Hepatocyte (in vitro differentiated cells): ENCODE data around the gene TPD52L3. TPM values are rescaled to one million over a fixed set of nuclear protein-coding genes. Genes with fewer than 3 reads are reported as not detected.

Source experiments
- DNase-seq: peaks from one replicate; pipeline ENCODE4 v3.0.0-alpha.2; 2016; ENCODE audit warnings: low spot score
- H2AFZ ChIP-seq: fragments of 200-600 bp; sonication (generic); 2 replicates; pipeline ENCODE4 v1.6.0; 2016; ENCODE audit warnings: antibody characterized with exemption, mild to moderate bottlenecking
- H3K27ac ChIP-seq: fragments of 200-600 bp; sonication (generic); 2 replicates; pipeline ENCODE4 v1.5.1; 2016; ENCODE audit warnings: mild to moderate bottlenecking
- H3K27me3 ChIP-seq: fragments of 200-600 bp; sonication (generic); 2 replicates; pipeline ENCODE4 v1.6.1; 2016
- H3K36me3 ChIP-seq: fragments of 200-600 bp; sonication (generic); replicated peaks from 2 replicates; pipeline ENCODE4 v1.5.1; 2016; ENCODE audit warnings: low read depth; ENCODE audit not compliant: insufficient read depth
- H3K4me1 ChIP-seq: fragments of 200-600 bp; sonication (generic); 2 replicates; pipeline ENCODE4 v1.5.1; 2016; ENCODE audit warnings: mild to moderate bottlenecking, moderate library complexity; ENCODE audit not compliant: insufficient read depth
- H3K4me2 ChIP-seq: fragments of 200-600 bp; sonication (generic); 2 replicates; pipeline ENCODE4 v1.6.0; 2016
- H3K4me3 ChIP-seq: fragments of 200-600 bp; sonication (generic); 2 replicates; pipeline ENCODE4 v1.5.1; 2016; ENCODE audit warnings: mild to moderate bottlenecking
- H3K79me2 ChIP-seq: fragments of 200-600 bp; sonication (generic); 2 replicates; pipeline ENCODE4 v1.6.0; 2017; ENCODE audit warnings: mild to moderate bottlenecking
- H3K9me2 ChIP-seq: fragments of 200-600 bp; sonication (generic); replicated peaks from 2 replicates; pipeline ENCODE4 v1.6.0; 2017; ENCODE audit warnings: mild to moderate bottlenecking; ENCODE audit not compliant: insufficient read depth
- H3K9me3 ChIP-seq: fragments of 200-600 bp; sonication (generic); 2 replicates; pipeline ENCODE4 v1.5.1; 2016; ENCODE audit warnings: low read depth, mild to moderate bottlenecking
- H4K20me1 ChIP-seq: fragments of 200-600 bp; sonication (generic); 2 replicates; pipeline ENCODE4 v1.6.0; 2016; ENCODE audit warnings: mild to moderate bottlenecking; ENCODE audit not compliant: insufficient read depth, poor library complexity, severe bottlenecking
- CTCF ChIP-seq: fragments of 200-600 bp; sonication (generic); IDR thresholded peaks from 2 replicates; pipeline ENCODE4 v1.5.1; 2016; ENCODE audit warnings: antibody characterized with exemption, mild to moderate bottlenecking; ENCODE audit not compliant: poor library complexity
- EZH2 ChIP-seq: fragments of 200-600 bp; sonication (generic); IDR thresholded peaks from 2 replicates; pipeline ENCODE4 v1.6.1; 2016; ENCODE audit warnings: antibody characterized with exemption, mild to moderate bottlenecking, borderline replicate concordance
- EZH2phosphoT487 ChIP-seq: fragments of 200-600 bp; sonication (generic); IDR thresholded peaks from one replicate; pipeline ENCODE4 v1.6.1; 2018; ENCODE audit warnings: antibody characterized with exemption, mild to moderate bottlenecking, low read depth, moderate library complexity; ENCODE audit not compliant: unreplicated experiment, severe bottlenecking
- WGBS: methylation state at CpG from one replicate; pipeline ENCODE4 v1.1.6; 2016; ENCODE audit warnings: low lambda C conversion rate; ENCODE audit errors: missing lambda C conversion rate; 5-methylcytosine and 5-hydroxymethylcytosine counted together
- polyA plus RNA-seq: library from polyadenylated mRNA; unstranded; fragments of >200 nt; fragmentation: Nextera tagmentation; extraction: Ambion mirVana; gene quantifications from 2 replicates; pipeline ENCODE4 v1.2.1, GENCODE V29; 2016
- total RNA-seq: library from RNA; depleted of rRNA; stranded (reverse); fragments of >200 nt; gene quantifications from 2 replicates; pipeline ENCODE4 v1.2.3, GENCODE V29; 2014

TPD52L3 gene
- total and polyA plus RNA-seq, 2 experiments from 2014 or later: not detected

- no peaks in the 10 kb centered on the region for H3K9me3 ChIP-seq
- H3K27ac ChIP-seq: no peak overlapping the region
- H3K4me3 ChIP-seq: no peak overlapping the region
- no peaks in the 10 kb centered on the region for H3K79me2 ChIP-seq
- no peak overlapping the region for H2AFZ ChIP-seq
- no peak overlapping the region for H3K4me2 ChIP-seq
- no peak for DNase-seq
- no peaks in the 10 kb centered on the region for H3K27me3 ChIP-seq
- no peaks in the 10 kb centered on the region for H3K36me3 ChIP-seq
- no peak for TF ChIP-seq EZH2phosphoT487
- TF ChIP-seq EZH2: no peak
- no peak for TF ChIP-seq CTCF
- H4K20me1 ChIP-seq: no peaks in the 10 kb centered on the region
- no peaks in the 10 kb centered on the region for H3K9me2 ChIP-seq
- no peaks in the 10 kb centered on the region for H3K4me1 ChIP-seq
Measured at GRCh38 chr9:6334305-6334704, 6.1 kb downstream of the TPD52L3 start.

GRCh38 chr9:6348766-6349165 is 20.6 kb downstream of the TPD52L3 start:
- Histone ChIP-seq H3K9me2 (no peaks in the 10 kb centered on the region), H3K4me1 (no peaks in the 10 kb centered on the region), H3K4me2 (no peak overlapping the region), H4K20me1 (no peaks in the 10 kb centered on the region), H3K27me3 (no peaks in the 10 kb centered on the region), H3K79me2 (no peaks in the 10 kb centered on the region), H3K9me3 (no peaks in the 10 kb centered on the region), H2AFZ (no peak overlapping the region), H3K27ac (no peak overlapping the region), H3K36me3 (no peaks in the 10 kb centered on the region), H3K4me3 (no peak overlapping the region)
- TF ChIP-seq EZH2phosphoT487: no peak
- TF ChIP-seq CTCF: no peak
- no peak for TF ChIP-seq EZH2
- WGBS: 90% methylated on average over 3 of the region's 3 CpGs
- DNase-seq: no peak

GRCh38 chr9:6351737-6352136 is 23.6 kb downstream of the TPD52L3 start:
- no peaks in the 10 kb centered on the region for H3K36me3 ChIP-seq
- H3K79me2 ChIP-seq: no peaks in the 10 kb centered on the region
- no peaks in the 10 kb centered on the region for H3K9me3 ChIP-seq
- no peak for DNase-seq
- no peak overlapping the region for H3K4me2 ChIP-seq
- no peak overlapping the region for H3K4me3 ChIP-seq
- H3K27ac ChIP-seq: no peak overlapping the region
- no peak overlapping the region for H2AFZ ChIP-seq
- H3K9me2 ChIP-seq: no peaks in the 10 kb centered on the region
- peaks cover 3% of the 10 kb centered on the region for H3K4me1 ChIP-seq
- H3K27me3 ChIP-seq: no peaks in the 10 kb centered on the region
- no peak for TF ChIP-seq CTCF
- no peak for TF ChIP-seq EZH2phosphoT487
- no peak for TF ChIP-seq EZH2
- no peaks in the 10 kb centered on the region for H4K20me1 ChIP-seq

GRCh38 chr9:6354072-6354686 is 26.0 kb downstream of the TPD52L3 start:
- no peak overlapping the region for H3K27ac ChIP-seq
- no peaks in the 10 kb centered on the region for H3K79me2 ChIP-seq
- H3K36me3 ChIP-seq: no peaks in the 10 kb centered on the region
- H3K4me2 ChIP-seq: no peak overlapping the region
- peak; percentile 71 for DNase-seq
- H3K4me1 ChIP-seq: peaks cover 3% of the 10 kb centered on the region
- H3K4me3 ChIP-seq: no peak overlapping the region
- H4K20me1 ChIP-seq: no peaks in the 10 kb centered on the region
- H3K9me2 ChIP-seq: no peaks in the 10 kb centered on the region
- 41% methylated on average over 3 of the region's 3 CpGs for WGBS
- H3K9me3 ChIP-seq: no peaks in the 10 kb centered on the region
- TF ChIP-seq EZH2 (no peak), CTCF (peak; percentile 71)
- no peak overlapping the region for H2AFZ ChIP-seq
- H3K27me3 ChIP-seq: no peaks in the 10 kb centered on the region
